IPS DF 4.7 (cell line): ENCODE data around the gene XYLT1.

Experiments
- DNase-seq: peaks from one replicate; pipeline ENCODE4 v3.0.0-alpha.2; 2013; ENCODE audit warnings: low spot score; ENCODE audit errors: extremely low read depth

XYLT1 gene

GRCh38 chr16:17360693-17361122, 110.1 kb downstream of the XYLT1 start:
- no peak for DNase-seq

DNA sequence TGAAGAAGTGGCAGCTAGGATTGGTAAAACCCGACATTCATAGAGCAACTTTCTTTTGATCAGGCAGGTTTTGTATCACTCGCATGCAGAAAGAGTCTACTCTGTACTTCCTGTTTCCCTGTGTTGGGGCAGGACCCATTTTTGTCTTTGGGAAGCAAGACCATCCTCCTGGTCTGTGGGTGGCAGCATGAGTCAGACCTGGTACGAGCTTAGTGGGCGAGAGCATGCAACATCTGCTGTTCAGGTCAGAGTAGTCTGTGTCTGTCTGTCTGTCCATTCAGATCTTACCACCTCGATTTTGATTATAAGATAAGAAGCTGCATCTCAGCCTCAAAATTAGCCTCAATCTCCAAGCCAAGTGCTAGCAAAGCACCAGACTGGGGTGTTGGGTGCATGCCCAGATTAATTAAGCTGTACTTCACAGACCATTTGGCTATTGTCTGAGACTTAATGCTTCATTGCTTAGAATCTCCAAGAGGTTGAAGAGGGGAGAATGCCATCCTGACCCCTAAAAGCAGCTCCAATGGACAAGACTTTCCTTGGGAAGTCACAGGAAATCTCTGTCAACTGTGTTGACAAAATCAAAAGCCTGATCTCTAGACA, 110.9 kb downstream of the XYLT1 start:
- DNase-seq = no peak

GRCh38 chr16:17358846-17359245, 111.9 kb downstream of the XYLT1 start:
- DNase-seq = no peak

DNA sequence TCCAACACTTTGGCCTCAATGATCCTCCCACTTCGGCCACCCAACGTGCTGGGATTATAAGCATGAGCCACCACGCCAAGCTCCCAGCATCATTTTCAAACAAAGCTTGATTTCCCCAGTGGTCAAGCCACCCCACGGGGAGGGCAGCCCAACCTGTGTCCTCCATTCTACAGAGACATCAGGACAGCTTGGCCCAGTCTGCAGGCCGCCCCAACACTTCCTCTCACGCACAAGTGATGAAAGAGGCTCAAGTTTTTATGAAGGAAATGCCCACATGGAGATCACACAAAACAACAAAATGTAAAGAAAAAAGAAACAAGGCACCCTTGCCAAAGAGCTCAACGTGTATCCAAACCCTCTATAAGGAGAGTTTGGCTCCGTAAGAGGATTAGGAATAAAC, 112.4 kb downstream of the XYLT1 start:
- no peak for DNase-seq

GRCh38 chr16:17357307-17358062, 113.3 kb downstream of the XYLT1 start:
- DNase-seq = no peak

- DNase-seq = no peak
These were observed 114.4 kb downstream of the XYLT1 start for GRCh38 chr16:17356243-17356933.

- DNase-seq = no peak
These were observed 116.1 kb downstream of the XYLT1 start for GRCh38 chr16:17354685-17355084.

DNA sequence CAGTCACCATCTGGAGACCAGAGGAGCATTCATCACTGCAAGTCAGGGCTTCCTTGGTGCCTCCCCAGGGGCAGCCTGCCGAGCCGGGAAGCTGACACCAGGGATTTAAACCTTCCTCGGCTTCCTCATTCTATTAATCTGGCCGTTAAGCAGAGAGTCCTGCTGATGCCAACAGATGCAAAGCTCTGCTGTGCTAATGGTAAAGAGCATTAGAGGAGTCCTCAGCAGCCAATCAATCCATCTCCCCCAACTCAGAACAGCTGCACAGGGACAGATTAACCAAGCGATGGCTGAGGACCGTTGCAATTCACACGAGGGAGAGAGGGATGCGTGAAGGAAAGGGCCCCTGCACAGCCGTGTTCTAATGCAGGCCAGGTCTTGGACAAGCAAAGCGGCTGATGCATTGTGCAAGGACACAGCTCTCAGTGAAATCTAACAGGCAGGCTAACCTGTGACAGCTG, 116.6 kb downstream of the XYLT1 start:
- no peak for DNase-seq

- DNase-seq = no peak
These were observed 117.2 kb downstream of the XYLT1 start for GRCh38 chr16:17353561-17353960.

DNA sequence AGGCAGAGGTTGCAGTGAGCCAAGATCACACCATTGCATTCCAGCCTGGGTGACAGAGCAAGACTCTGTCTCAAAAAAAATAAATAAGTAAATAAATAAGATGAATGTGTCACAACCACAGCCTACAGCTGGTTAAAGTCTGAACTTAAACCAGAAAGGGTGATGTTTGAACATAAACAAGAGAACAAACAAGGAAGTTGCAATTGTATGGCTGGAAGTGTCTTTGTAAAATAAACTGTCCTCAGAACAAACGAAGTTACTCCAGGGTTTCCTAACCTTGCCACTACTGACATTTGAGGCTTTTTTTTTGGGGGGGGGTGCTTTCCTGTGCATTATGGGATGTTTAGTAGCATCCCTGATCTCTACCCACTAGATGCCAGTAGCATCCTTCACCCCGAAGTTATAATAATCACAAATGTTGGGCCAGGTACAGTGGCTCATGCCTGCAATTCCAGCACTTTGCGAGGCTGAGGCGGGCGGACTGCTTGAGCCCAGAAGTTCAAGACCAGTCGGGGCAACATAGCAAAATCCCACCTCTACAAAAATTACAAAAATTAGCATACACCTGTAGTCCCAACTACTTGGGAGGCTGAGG, 119.2 kb downstream of the XYLT1 start:
- no peak for DNase-seq

GRCh38 chr16:17350207-17350606, 120.6 kb downstream of the XYLT1 start:
- no peak for DNase-seq

DNA sequence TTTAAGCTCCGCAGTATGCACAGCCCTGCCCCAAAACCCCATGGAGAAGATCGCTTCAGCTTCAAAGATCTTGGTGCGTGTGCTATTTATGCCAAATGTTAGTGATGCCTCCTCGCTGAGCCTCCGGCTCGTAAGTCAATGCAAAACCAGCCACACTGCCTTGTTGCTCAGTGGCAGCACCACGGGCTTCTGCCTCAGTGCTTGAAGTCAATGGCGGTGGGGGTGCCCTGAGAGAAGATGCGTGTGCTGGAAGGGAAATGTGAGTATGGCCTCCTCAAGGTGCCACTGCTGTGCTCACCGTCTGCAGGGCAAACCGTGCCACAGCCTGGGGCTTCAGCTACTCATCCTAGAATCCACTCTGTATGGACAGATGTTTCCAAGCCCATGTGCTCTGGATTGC, 121.9 kb downstream of the XYLT1 start:
- no peak for DNase-seq

DNA sequence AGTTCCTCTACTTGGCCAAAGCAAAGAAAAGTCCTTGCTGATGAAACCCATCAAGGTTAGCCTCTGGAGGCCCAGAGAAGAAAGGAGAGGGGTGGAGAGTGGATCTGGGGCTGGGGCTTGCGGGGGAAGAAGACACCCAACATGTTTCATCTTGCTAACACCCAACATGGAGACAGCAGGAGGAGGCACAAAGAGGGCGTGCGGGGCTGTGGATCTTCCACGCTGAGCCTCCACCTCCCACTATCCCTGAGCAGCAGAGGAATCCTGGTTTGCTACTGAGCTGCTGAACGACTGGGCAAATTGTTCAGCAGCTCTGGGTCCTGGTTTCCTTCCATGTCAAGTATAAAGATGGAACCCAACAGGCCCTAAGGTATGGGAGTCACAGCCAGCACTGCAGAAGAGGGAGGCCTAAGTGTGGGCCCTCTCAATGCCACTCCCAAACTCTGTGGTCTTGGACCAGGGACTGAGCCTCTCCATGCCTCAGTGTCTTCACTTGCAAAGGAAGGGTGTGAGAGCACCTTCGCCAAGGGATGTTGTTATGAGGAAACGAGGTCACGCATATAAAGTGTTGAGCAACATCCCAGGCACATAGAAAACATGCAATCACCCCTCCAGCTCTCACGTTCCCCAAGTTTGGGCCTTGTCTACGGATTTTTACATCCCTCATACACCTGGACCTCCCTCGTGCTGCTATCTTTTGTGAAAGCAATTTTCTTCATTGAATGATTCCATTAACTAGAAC, 122.5 kb downstream of the XYLT1 start:
- no peak for DNase-seq

DNA sequence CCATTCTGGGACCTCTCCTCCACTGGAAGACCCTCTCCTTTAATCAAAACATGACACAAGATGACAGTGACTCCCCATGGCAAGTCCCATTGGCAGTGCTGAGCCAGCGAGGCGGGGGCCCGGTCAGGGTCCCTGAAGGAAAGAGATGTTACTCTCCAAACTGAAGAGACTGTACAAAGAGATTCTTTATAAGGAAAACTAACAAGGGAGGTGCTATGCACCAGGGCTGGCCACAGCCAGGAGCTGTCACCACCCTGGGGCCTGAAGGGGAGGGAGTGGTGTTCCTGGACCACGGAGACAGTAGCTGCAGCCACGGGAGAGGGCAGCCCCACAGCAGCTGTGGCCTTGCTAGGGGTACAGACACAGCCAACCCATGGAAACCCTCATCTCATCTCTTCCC, 123.1 kb downstream of the XYLT1 start:
- DNase-seq = no peak

DNA sequence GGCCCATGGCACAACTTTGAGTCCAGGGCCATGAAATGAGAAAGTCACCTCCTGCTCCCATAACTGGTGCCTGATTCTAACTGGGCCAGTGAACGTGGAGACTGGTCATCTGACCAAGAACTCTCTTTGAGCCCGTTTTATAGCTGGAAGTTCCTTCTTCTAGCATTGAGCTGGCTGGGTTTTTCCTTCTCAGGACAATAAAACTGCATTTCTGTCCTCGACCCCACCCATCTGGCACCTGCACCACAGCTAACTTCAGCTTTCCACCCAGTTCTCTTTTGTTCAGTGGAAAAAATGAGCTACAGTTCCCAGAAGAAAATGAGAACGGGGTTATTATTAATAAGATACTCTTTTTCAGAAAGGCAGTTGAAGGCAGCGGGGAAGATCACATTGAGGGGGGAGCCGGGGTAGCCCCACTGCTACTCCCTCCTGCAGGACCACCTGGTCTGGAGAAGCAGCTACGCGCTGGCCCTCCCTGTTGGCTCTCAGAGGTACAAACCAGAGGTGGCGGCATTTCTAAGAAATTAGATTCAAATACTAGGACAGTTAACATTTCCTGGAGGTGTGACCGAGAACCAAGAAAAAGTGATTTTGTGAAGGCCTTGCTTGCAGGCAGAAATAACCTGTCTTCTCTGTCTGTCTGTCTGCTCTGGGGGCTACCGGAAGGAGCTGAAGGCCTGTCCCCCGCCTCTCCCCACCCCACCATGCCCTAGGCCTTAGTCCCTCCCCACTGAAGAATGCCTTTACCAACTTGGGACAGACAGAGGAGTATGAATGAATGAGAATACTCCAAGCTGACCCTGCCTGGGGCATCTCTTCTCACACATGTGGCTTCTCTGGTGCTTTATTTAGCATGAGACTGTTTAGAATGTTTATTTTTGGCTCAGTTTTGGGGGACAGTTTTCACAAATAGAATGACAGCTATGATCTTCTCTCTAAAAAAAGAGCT, 123.9 kb downstream of the XYLT1 start:
- no peak for DNase-seq

DNA sequence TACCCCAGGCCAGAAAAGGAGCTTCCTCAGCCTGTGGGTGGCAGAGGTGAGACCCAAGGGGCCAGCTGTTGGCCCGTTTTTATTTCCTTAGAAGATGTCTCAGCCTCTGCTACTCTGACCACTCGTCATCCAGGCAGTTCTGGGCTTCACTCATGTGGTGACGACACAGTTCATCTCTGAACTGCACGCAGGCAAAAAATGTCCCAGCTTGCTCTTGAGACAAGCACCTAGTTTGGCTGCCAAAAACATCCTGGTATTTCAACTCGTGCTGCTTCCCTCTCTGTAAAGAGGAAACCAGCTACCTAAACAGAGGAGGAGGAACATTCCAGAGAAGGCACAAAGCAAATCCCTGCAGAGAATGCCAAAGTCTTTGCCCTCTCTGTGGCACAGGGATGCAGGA, 125.7 kb downstream of the XYLT1 start:
- no peak for DNase-seq

GRCh38 chr16:17343728-17344127, 127.0 kb downstream of the XYLT1 start:
- DNase-seq = no peak

- no peak for DNase-seq
These were observed 127.7 kb downstream of the XYLT1 start for GRCh38 chr16:17343028-17343427.

DNA sequence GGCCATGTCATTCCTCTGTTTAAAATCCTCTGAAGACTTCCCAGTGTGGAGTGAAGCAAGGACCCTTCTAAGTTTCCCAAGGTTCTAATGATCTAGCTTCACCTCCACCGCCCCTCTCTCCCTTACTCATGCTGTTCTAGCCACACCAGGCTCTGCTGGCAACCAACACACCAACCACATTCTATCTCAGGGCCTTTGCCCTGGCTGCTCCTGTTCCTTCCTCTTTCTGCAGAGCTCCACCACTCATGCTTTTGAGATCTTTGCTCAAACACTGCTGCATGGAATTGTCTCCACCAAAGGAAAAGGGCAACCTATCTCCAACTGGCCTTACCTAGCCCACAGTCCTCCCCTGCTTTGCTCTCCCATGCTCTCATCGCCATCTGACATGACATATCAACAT, 128.7 kb downstream of the XYLT1 start:
- DNase-seq = no peak

DNA sequence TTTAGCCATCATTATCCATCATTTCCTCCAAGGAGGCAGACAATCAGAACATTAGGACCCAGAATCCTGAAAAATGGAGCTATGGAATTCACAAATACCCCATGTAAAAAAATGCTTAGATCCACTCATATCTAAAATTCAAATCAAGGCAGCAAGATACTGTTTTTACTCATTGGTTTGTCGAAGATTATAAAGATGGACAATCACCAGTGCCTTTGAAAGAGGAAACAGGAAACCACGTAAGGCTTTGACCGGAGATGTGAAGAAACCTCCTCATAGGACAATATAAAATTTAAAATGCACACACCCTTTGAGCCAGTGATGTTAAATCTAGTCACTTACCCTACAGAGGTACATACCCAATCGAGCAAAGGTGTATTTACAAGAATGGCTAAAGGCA, 130.0 kb downstream of the XYLT1 start:
- DNase-seq = no peak
